Ovary (tissue), 3 donors: ENCODE measurements around the gene PHYH.

Experiments used
- POLR2A ChIP-seq: fragments of 450-650 bp; IDR thresholded peaks from one replicate; pipeline ENCODE4 v1.6.1; 2017; ENCODE audit warnings: antibody characterized with exemption, mild to moderate bottlenecking, moderate library complexity
- TF ChIP-seq, protein P1 (sequence below), 3 donors: fragments of 450-650 bp in 2 of 3; fragments of 200-600 bp in 1 of 3; IDR thresholded peaks; one replicate each; pipeline versions ENCODE4 v1.5.1 to v1.8.0; 2016 to 2022; ENCODE audit warnings: antibody characterized with exemption in 3 of 3, mild to moderate bottlenecking in 1 of 3
- donor health status: DM: no; HTN: no; CAD: no.

DNA sequence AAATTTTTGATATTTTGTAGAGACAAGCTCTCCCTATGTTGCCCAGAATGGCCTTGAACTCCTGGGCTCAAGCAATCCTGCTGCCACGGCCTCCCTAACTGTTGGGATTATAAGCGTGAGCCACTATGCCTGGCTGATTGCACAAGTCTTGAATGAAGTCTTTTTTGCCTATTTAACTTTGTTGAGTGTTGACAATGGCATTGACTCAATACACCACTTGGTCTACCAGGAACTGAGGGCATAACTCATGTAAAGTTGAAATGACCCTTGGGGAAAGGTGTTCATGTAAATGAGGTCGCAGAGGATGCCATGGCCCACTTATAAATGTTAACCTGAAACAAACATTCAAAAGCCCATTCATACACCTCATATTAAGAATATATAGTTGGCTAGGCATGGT lies 58.3 kb downstream of the PHYH start:
- TF ChIP-seq, protein P1, sequence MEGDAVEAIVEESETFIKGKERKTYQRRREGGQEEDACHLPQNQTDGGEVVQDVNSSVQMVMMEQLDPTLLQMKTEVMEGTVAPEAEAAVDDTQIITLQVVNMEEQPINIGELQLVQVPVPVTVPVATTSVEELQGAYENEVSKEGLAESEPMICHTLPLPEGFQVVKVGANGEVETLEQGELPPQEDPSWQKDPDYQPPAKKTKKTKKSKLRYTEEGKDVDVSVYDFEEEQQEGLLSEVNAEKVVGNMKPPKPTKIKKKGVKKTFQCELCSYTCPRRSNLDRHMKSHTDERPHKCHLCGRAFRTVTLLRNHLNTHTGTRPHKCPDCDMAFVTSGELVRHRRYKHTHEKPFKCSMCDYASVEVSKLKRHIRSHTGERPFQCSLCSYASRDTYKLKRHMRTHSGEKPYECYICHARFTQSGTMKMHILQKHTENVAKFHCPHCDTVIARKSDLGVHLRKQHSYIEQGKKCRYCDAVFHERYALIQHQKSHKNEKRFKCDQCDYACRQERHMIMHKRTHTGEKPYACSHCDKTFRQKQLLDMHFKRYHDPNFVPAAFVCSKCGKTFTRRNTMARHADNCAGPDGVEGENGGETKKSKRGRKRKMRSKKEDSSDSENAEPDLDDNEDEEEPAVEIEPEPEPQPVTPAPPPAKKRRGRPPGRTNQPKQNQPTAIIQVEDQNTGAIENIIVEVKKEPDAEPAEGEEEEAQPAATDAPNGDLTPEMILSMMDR (IDR thresholded peaks at IDR 0.05) = no peak
- TF ChIP-seq POLR2A = no peak
